A673 (cell line): ENCODE data around the gene HOXB1. TPM values are rescaled to one million over a fixed set of nuclear protein-coding genes. Genes with fewer than 3 reads are reported as not detected.

Experiments used
- BruUV-seq: library from RNA; stranded (reverse); fragments of 400-500 nt; replicated peaks from 2 replicates; lab custom pipeline; 2021; lab: Mats Ljungman, UMichigan
- CTCF ChIA-PET: fragments of 300-600 bp; sonication (Branson Sonifier 250); formaldehyde crosslinking; loops from one replicate; lab custom pipeline; 2022; ENCODE audit warnings: antibody characterized with exemption; lab: Charles Lee
- POLR2A ChIA-PET: fragments of 300-600 bp; sonication (Branson Sonifier 250); formaldehyde crosslinking; loops from one replicate; lab custom pipeline; 2022; ENCODE audit warnings: antibody characterized with exemption; ENCODE audit not compliant: low non-redundant PET; lab: Charles Lee
- DNase-seq: peaks from one replicate; pipeline ENCODE4 v3.0.0-alpha.2; 2015; ENCODE audit warnings: low spot score
- H3K27ac ChIP-seq: fragments of 200-600 bp; sonication (generic); 2 replicates; pipeline ENCODE4 v1.5.1; 2016; ENCODE audit warnings: mixed run types, low read depth, mild to moderate bottlenecking, mixed read lengths, antibody characterized with exemption, low read length; ENCODE audit not compliant: poor library complexity, severe bottlenecking
- H3K27me3 ChIP-seq: fragments of 200-600 bp; sonication (generic); replicated peaks from 2 replicates; pipeline ENCODE4 v1.6.1; 2017; ENCODE audit warnings: mixed run types, low read depth, mild to moderate bottlenecking, mixed read lengths, antibody characterized with exemption, low read length; ENCODE audit not compliant: insufficient read depth, poor library complexity
- H3K36me3 ChIP-seq: fragments of 200-600 bp; sonication (generic); 2 replicates; pipeline ENCODE4 v1.6.1; 2016; ENCODE audit warnings: mixed run types, mild to moderate bottlenecking, mixed read lengths, antibody characterized with exemption, low read length; ENCODE audit not compliant: insufficient read depth, poor library complexity, severe bottlenecking
- H3K4me1 ChIP-seq: fragments of 200-600 bp; sonication (generic); 2 replicates; pipeline ENCODE4 v1.6.1; 2017; ENCODE audit warnings: mixed run types, mild to moderate bottlenecking, mixed read lengths, antibody characterized with exemption, low read length; ENCODE audit not compliant: insufficient read depth, poor library complexity, severe bottlenecking
- H3K4me3 ChIP-seq: fragments of 200-600 bp; sonication (generic); 2 replicates; pipeline ENCODE4 v1.5.1; 2016; ENCODE audit warnings: low read depth, mixed run types, mild to moderate bottlenecking, mixed read lengths, low read length; ENCODE audit not compliant: poor library complexity, severe bottlenecking
- H3K9me3 ChIP-seq: fragments of 200-600 bp; sonication (generic); 2 replicates; pipeline ENCODE4 v1.6.1; 2016; ENCODE audit warnings: mixed run types, low read depth, mild to moderate bottlenecking, mixed read lengths, antibody characterized with exemption, low read length; ENCODE audit not compliant: poor library complexity, severe bottlenecking
- CTCF ChIP-seq: fragments of 300-800, 200-600 bp; sonication (generic); conservative IDR thresholded peaks from 2 replicates; pipeline ENCODE4 v1.5.1; 2017; ENCODE audit warnings: low read depth, mild to moderate bottlenecking, antibody characterized with exemption, low read length, moderate library complexity, mixed read lengths
- EZH2 ChIP-seq: fragments of 200-600 bp; sonication (generic); IDR thresholded peaks from 2 replicates; pipeline ENCODE4 v1.6.1; 2017; ENCODE audit warnings: borderline replicate concordance, low read depth, mild to moderate bottlenecking, mixed read lengths, antibody characterized with exemption, low read length; ENCODE audit not compliant: poor library complexity, severe bottlenecking
- intact Hi-C: fragments of 100-400 bp; cut with micrococcal nuclease; formaldehyde crosslinking; loops from one replicate; pipeline ENCODE4 v1.10.0; 2022; ENCODE audit not compliant: unreplicated experiment
- total RNA-seq: library from RNA; stranded (reverse); gene quantifications from 2 replicates; pipeline ENCODE4 v1.2.3, GENCODE V29; 2021

Gene HOXB1
- total RNA-seq, 1 experiment from 2014 or later = not detected

- no peaks in the 10 kb centered on the region for H3K27me3 ChIP-seq
- TF ChIP-seq EZH2 (no peak), CTCF (no peak)
- no peaks in the 10 kb centered on the region for H3K36me3 ChIP-seq
- CTCF ChIA-PET = interaction anchor here (0.5 to 0.6 kb wide), 2 partner anchors 282 to 1830 kb away, joined by 3 read pairs; no protein-coding TSS in a partner anchor
- intact Hi-C loops = no loop called here
- BruUV-seq = no TSS peak
- H3K4me3 ChIP-seq = no peak overlapping the region
- no peak for DNase-seq
- H3K27ac ChIP-seq = no peak overlapping the region
- POLR2A ChIA-PET = no interaction called here
- H3K4me1 ChIP-seq = no peaks in the 10 kb centered on the region
- no peaks in the 10 kb centered on the region for H3K9me3 ChIP-seq
Observed at GRCh38 chr17:48486557-48486956, 44.3 kb downstream of the HOXB1 start.

- DNase-seq = peak; percentile 45
- no peak overlapping the region for H3K27ac ChIP-seq
Observed at GRCh38 chr17:48484850-48485249, 46.0 kb downstream of the HOXB1 start.

GRCh38 chr17:48484256-48484655 is 46.6 kb downstream of the HOXB1 start:
- TF ChIP-seq CTCF = no peak
- TF ChIP-seq EZH2 = no peak
- Histone ChIP-seq H3K36me3 (no peaks in the 10 kb centered on the region), H3K27ac (no peak overlapping the region), H3K9me3 (no peaks in the 10 kb centered on the region), H3K4me3 (no peak overlapping the region), H3K27me3 (no peaks in the 10 kb centered on the region), H3K4me1 (no peaks in the 10 kb centered on the region)
- no TSS peak for BruUV-seq
- ChIA-PET POLR2A (no interaction called here), CTCF (no interaction called here)
- no peak for DNase-seq
- intact Hi-C loops = no loop called here

More at GRCh38 chr17:48484850-48485249, 46.0 kb downstream of the HOXB1 start:
- ChIA-PET CTCF (no interaction called here), POLR2A (no interaction called here)
- no peaks in the 10 kb centered on the region for H3K9me3 ChIP-seq
- BruUV-seq = no TSS peak
- intact Hi-C loops = no loop called here
- no peaks in the 10 kb centered on the region for H3K36me3 ChIP-seq
- no peaks in the 10 kb centered on the region for H3K27me3 ChIP-seq
- H3K4me1 ChIP-seq = no peaks in the 10 kb centered on the region
- no peak for TF ChIP-seq EZH2
- TF ChIP-seq CTCF = no peak
- H3K4me3 ChIP-seq = no peak overlapping the region
